ENCODE data around the gene PRPF8.

The PRPF8 gene

GRCh38 chr17:1644493-1645206, 40.0 kb downstream of the PRPF8 start:
- DNase-seq (ENCODE audit: low spot score): no peak

- no peak for DNase-seq (ENCODE audit: low spot score)
Observed at GRCh38 chr17:1643999-1644492, 40.6 kb downstream of the PRPF8 start.

DNA sequence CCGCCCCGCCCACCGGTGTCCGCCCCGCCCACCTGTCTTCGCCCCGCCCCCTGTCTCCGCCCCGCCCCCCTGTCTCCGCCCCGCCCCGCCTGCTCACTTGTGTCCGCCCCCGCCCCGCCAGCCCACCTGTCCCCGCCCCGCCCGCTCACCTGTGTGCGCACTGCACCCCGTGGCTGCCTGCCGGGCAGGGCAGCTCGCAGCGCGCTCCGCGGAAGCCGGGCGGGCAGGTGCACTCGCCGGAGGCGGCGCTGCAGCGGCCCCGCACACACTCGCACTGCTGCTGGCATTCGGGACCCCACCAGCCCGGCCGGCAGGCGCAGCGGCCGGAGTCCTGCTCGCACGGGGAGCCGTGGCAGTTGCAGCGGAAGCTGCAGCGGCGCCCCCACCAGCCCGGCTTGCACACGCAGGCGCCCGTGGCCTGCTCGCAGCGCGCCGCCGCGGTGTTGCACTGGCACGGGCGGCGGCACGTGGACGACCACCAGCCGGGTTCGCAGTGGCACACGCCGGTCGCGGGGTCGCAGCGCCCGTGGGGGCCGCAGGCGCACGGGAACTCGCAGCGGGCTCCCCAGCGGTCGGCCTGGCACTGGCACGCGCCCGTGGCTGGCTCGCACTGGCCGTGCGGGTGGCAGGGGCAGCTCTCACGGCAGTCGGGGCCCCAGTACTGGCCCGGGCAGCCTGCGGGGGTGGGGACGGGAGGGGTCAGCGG, 41.2 kb downstream of the PRPF8 start:
- DNase-seq (ENCODE audit: low spot score): no peak

DNA sequence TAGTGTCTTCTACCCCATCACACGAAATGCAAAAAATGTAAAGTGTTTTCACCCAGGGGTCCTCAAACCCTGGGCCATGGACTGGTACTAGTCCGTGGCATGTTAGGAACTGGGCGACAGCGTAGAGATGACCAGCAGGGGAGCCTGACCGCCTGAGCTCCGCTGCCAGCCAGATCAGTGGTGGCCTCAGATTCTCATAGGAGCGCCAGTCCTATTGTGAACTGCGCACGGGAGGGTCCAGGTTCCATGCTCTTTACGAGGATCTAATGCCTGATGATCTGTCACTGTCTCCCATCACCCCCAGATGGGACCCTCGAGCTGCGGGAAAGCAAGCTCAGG, 43.6 kb downstream of the PRPF8 start:
- no peak for DNase-seq (ENCODE audit: low spot score)

- peak; percentile 54 for DNase-seq (ENCODE audit: low spot score)
Observed at GRCh38 chr17:1640329-1641064, 44.2 kb downstream of the PRPF8 start.

GRCh38 chr17:1639549-1640180, 45.0 kb downstream of the PRPF8 start:
- DNase-seq (ENCODE audit: low spot score): no peak

- DNase-seq (ENCODE audit: low spot score): no peak
Observed at GRCh38 chr17:1638624-1639300, 45.9 kb downstream of the PRPF8 start.

DNA sequence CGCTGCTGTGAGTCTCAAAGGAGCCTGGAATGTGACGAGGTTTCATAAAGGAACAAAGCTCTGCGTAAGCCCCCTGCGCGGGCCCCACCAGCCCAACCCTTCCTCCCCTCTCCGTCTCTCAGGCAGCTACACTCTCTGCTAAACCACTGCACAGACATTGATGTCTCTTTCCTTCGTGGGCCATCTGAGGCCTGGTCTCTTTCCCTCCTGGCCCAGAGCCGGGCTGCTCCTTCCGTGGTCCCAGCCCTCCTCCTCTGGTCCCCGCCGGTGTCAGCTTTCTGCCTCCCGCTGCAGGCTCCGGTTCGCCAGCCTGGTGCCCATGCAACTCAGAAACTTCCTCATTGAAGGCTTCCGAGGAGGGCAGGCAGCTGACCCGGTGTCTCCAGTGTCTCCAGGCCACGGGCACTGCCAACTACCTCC, 46.5 kb downstream of the PRPF8 start:
- DNase-seq (ENCODE audit: low spot score): no peak

DNA sequence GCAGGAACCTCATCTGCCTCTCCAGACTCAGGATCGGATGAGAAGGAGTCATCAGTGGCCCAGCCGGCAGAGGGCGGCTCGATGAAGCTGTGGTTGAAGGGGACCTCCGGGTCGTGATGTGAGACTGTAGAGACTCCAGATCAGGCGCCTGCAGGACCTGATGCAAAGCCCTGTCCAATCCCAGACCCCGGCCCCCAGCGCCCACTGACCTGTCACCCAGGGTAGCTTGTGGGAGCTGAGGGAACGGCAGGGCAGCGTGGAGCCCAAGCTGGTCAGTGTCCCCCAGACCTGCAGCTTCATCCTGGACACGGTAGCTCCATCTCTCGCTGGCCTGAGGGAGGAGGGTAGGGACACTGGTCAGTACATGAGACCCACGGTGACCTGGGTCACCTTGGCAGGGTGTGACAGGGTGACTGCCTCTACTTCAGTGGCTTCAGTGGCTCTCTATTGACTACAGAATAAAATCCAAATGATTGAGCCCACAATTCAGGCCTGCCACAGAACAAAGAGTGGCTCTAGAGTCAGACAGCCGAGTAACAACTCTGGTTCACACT, 47.9 kb downstream of the PRPF8 start:
- DNase-seq (ENCODE audit: low spot score): no peak

DNA sequence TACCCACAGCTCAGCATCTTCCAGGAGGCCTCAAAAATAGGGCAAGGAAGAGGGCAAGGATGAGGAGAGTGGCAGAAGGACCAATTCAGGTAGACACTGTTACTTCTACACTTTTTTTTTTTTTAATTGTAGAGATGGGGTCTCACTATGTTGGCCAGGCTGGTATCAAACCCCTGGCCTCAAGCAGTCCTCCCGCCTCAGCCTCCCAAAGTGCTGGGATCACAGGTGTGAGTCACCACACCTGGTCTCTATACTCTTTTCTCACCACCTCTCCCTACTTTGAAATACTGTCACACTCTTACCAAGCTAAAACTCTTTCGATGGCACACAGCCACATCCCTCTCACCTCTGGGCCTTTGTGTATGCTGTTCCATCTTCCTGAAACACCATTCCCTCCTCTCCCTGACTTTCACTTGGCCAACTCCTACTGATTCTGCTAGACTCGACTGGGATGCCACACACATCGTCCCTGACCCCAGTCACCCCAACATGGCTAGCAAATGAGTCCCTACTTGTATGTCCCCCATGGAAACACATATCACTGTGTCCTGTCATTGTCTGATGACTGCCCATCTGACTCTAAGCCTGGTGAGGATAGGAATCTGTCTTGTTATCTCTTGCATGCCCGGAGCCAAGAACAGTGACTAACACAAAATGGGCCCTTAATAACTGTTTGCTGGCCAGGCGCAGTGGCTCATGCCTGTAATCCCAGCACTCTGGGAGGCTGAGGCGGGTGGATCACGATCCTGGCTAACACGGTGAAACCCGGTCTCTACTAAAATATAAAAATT, 48.8 kb downstream of the PRPF8 start:
- no peak for DNase-seq (ENCODE audit: low spot score)

GRCh38 chr17:1634841-1635650, 49.6 kb downstream of the PRPF8 start:
- DNase-seq (ENCODE audit: low spot score): no peak

- no peak for DNase-seq (ENCODE audit: low spot score)
Observed at GRCh38 chr17:1630662-1631061, 54.0 kb downstream of the PRPF8 start.

DNA sequence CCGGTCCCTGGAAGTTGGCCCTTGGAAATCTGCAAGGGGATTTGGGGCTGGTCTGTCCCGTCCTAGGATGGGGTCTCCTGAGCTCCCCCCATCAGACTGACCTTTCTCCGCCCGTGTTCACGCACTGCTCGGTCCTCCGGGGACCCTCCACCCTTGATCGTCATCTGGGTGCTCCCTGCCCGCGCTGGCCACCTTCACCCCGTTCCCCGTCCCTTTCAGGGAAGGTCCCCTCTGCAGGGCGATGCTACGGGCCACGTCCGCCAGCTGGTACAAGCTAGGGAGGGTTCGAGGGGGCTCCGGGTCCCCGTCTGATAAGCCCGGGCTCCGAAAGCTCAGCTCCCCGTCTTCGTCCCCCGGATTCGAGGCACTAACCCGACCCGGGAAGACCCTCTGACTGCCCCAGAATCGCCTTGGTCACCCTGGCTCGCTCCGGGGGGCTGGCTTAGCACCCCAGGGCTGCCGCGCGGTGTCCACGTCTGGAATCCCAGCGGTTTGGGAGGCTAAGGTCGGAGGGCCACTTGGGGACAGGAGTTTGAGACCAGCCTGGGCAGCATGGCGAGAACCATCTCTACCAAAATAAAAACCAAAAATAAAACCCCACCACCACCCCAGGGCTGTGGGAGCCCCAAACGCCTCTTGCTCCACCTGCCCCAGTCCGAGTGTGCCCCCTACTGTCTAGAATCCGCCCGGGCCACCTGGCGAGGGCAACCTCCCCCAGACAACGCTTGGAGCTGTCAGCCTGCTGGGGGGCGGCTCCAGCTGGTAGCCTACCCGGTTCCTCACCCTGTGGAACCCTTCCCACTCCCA, 55.0 kb downstream of the PRPF8 start:
- no peak for DNase-seq (ENCODE audit: low spot score)

- DNase-seq (ENCODE audit: low spot score): peak; percentile 95
Observed at GRCh38 chr17:1628856-1629503, 55.7 kb downstream of the PRPF8 start.

- peak; percentile 86 for DNase-seq (ENCODE audit: low spot score)
Observed at GRCh38 chr17:1627982-1628855, 56.4 kb downstream of the PRPF8 start, which contains the start of gene SLC43A2. Gene SLC43A2 (minus strand): TSS chr17:1628834. CDS start chr17:1627874, 960 bp downstream.

- peak; percentile 82 for DNase-seq (ENCODE audit: low spot score)
Observed at GRCh38 chr17:1627182-1627981, 57.3 kb downstream of the PRPF8 start.

Data from pons (tissue), 1 donor.